GM23338 (cell line): ENCODE data around the gene TBL3.

Experiments
- CTCF ChIP-seq, 2 experiments: fragments of 200-600 bp in 1 of 2; sonication (generic) in 1 of 2; conservative IDR thresholded peaks; 2 replicates each; pipeline versions ENCODE4 v1.5.1 to v1.6.1; 2016 to 2017; ENCODE audit warnings: antibody characterized with exemption in 2 of 2, low read depth in 2 of 2, mild to moderate bottlenecking in 2 of 2, moderate library complexity in 1 of 2
- EZH2 ChIP-seq: fragments of 200-600 bp; sonication (generic); IDR thresholded peaks from one replicate; pipeline ENCODE4 v1.8.0; 2017; ENCODE audit warnings: antibody characterized with exemption, mild to moderate bottlenecking, low read depth; ENCODE audit not compliant: unreplicated experiment
- EZH2phosphoT487 ChIP-seq: fragments of 200-600 bp; sonication (generic); IDR thresholded peaks from one replicate; pipeline ENCODE4 v1.8.1; 2018; ENCODE audit warnings: antibody characterized with exemption; ENCODE audit not compliant: unreplicated experiment
- POLR2AphosphoS5 ChIP-seq: IDR thresholded peaks from 2 replicates; pipeline ENCODE4 v1.6.1; 2016; ENCODE audit warnings: antibody characterized with exemption, low read depth
- STAT1 ChIP-seq: IDR thresholded peaks from one replicate; pipeline ENCODE4 v1.6.1; 2016; ENCODE audit warnings: antibody characterized with exemption; ENCODE audit not compliant: unreplicated experiment
- TF ChIP-seq, protein P1 (sequence below): IDR thresholded peaks from one replicate; pipeline ENCODE4 v1.6.1; 2018; ENCODE audit warnings: antibody characterized with exemption; ENCODE audit not compliant: unreplicated experiment

DNA sequence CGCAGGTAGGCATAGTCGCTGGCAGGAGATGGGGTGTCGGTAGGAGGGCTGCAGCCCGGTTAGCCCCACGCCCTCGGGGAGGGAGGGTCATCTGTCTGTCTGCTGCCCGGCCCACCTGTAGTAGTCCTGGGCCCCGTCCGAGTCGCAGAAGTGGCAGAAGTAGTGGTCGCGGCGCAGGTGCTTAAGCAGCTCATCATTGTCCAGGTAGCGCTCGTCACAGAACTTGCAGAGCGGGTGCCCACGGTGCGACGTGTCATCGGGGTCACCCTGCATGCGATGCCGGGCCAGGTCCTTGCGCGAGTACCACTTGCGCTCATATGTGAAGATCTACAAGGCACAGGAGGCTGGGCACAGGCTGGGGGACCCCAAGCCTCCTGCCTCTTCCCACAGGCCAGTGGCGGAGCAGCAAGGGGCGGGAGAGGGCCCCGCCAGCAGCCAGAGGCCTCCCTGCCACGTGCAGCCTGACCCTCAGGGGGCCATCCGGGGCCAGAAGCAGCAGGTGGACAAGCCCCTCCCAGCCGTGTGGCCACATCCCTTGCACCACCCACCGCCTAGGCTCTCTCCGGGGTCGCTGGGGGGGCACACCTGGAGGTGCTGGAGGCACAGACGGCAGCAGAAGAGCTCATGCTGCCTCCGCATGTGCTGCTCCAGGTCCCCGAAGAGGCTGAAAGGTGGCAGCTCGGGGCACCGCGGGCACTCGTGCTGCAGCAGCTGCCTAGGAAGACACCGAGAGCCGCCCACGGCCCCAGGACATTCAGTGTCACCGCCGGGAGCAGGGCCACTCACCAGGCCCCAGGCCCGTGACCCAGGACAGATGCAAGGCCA, 30.8 kb downstream of the TBL3 start:
- no peak for TF ChIP-seq CTCF (conservative IDR thresholded peaks at IDR 0.05; ENCODE audit: low read depth in 2 of 2)
- no peak for TF ChIP-seq EZH2
- no peak for TF ChIP-seq EZH2phosphoT487
- no peak for TF ChIP-seq POLR2AphosphoS5
- no peak for TF ChIP-seq STAT1
- TF ChIP-seq, protein P1, sequence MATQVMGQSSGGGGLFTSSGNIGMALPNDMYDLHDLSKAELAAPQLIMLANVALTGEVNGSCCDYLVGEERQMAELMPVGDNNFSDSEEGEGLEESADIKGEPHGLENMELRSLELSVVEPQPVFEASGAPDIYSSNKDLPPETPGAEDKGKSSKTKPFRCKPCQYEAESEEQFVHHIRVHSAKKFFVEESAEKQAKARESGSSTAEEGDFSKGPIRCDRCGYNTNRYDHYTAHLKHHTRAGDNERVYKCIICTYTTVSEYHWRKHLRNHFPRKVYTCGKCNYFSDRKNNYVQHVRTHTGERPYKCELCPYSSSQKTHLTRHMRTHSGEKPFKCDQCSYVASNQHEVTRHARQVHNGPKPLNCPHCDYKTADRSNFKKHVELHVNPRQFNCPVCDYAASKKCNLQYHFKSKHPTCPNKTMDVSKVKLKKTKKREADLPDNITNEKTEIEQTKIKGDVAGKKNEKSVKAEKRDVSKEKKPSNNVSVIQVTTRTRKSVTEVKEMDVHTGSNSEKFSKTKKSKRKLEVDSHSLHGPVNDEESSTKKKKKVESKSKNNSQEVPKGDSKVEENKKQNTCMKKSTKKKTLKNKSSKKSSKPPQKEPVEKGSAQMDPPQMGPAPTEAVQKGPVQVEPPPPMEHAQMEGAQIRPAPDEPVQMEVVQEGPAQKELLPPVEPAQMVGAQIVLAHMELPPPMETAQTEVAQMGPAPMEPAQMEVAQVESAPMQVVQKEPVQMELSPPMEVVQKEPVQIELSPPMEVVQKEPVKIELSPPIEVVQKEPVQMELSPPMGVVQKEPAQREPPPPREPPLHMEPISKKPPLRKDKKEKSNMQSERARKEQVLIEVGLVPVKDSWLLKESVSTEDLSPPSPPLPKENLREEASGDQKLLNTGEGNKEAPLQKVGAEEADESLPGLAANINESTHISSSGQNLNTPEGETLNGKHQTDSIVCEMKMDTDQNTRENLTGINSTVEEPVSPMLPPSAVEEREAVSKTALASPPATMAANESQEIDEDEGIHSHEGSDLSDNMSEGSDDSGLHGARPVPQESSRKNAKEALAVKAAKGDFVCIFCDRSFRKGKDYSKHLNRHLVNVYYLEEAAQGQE, result no peak
